Measurements from ENCODE around the gene ZP1. TPM values are rescaled to one million over a fixed set of nuclear protein-coding genes. Genes with fewer than 3 reads are reported as not detected.

The ZP1 gene
- total RNA-seq, 1 experiment from 2014 or later, result not detected

GRCh38 chr11:60862171-60862570, 5.2 kb upstream of the ZP1 start:
- no peak for ATAC-seq
- Mint-ChIP-seq H3K36me3 (no peaks in the 10 kb centered on the region), H3K27me3 (ENCODE audit: low read depth) (no peaks in the 10 kb centered on the region; the same call in 1 of the 2 replicates), H3K4me3 (no peak overlapping the region), H3K4me1 (no peaks in the 10 kb centered on the region), H3K27ac (no peak overlapping the region), H3K9me3 (no peaks in the 10 kb centered on the region)
- ChIA-PET POLR2A (no interaction called here), CTCF (interaction anchor here (2.1 to 2.5 kb wide), 2 partner anchors 24 to 25 kb away, joined by 5 to 9 read pairs; no protein-coding TSS in a partner anchor)
- TF ChIP-seq ZBTB21 (CRISPR knock-in tag; IDR thresholded peaks at IDR 0.05; ENCODE audit: borderline replicate concordance) (no peak), GABPB1 (CRISPR knock-in tag; IDR thresholded peaks at IDR 0.05) (no peak), ESRRA (CRISPR knock-in tag; IDR thresholded peaks at IDR 0.05; ENCODE audit: borderline replicate concordance) (no peak), ZNF219 (CRISPR knock-in tag; IDR thresholded peaks at IDR 0.05; ENCODE audit: borderline replicate concordance) (no peak), FOXP4 (CRISPR knock-in tag; IDR thresholded peaks at IDR 0.05) (no peak), NFYB (CRISPR knock-in tag; conservative IDR thresholded peaks at IDR 0.05; ENCODE audit: low read depth) (no peak), USF2 (CRISPR knock-in tag; IDR thresholded peaks at IDR 0.05) (no peak), NR2C2 (CRISPR knock-in tag; IDR thresholded peaks at IDR 0.05) (no peak), MXD4 (CRISPR knock-in tag; IDR thresholded peaks at IDR 0.05; ENCODE audit: borderline replicate concordance) (no peak), ELF4 (CRISPR knock-in tag; IDR thresholded peaks at IDR 0.05; ENCODE audit: low read depth) (no peak), SMAD3 (CRISPR knock-in tag; IDR thresholded peaks at IDR 0.05; ENCODE audit: borderline replicate concordance) (no peak), ZNF532 (CRISPR knock-in tag; IDR thresholded peaks at IDR 0.05; ENCODE audit: borderline replicate concordance) (no peak)
- DNase-seq (ENCODE audit: low spot score), result no peak

GRCh38 chr11:60863550-60864521, 3.5 kb upstream of the ZP1 start:
- H3K27me3 Mint-ChIP-seq (ENCODE audit: low read depth), result no peaks in the 10 kb centered on the region; the same call in 1 of the 2 replicates
- no peaks in the 10 kb centered on the region for H3K36me3 Mint-ChIP-seq
- ChIA-PET CTCF (interaction anchor here (2.1 to 2.4 kb wide), 2 partner anchors 24 to 26 kb away, joined by 5 to 8 read pairs; no protein-coding TSS in a partner anchor), POLR2A (no interaction called here)
- DNase-seq (ENCODE audit: low spot score) (no peak), ATAC-seq (no peak)
- H3K4me1 Mint-ChIP-seq, result no peaks in the 10 kb centered on the region
- H3K27ac Mint-ChIP-seq, result no peak overlapping the region
- no peaks in the 10 kb centered on the region for H3K9me3 Mint-ChIP-seq
- H3K4me3 Mint-ChIP-seq, result no peak overlapping the region
- TF ChIP-seq TEAD4 (CRISPR knock-in tag; IDR thresholded peaks at IDR 0.05) (no peak), ESRRA (CRISPR knock-in tag; IDR thresholded peaks at IDR 0.05; ENCODE audit: borderline replicate concordance) (no peak), TP53 (CRISPR knock-in tag; IDR thresholded peaks at IDR 0.05) (no peak), CDX4 (CRISPR knock-in tag; IDR thresholded peaks at IDR 0.05; ENCODE audit: borderline replicate concordance) (no peak), ATF2 (CRISPR knock-in tag; IDR thresholded peaks at IDR 0.05; ENCODE audit: borderline replicate concordance, low read depth) (no peak), PRRX2 (CRISPR knock-in tag; IDR thresholded peaks at IDR 0.05) (no peak), ELF4 (CRISPR knock-in tag; IDR thresholded peaks at IDR 0.05; ENCODE audit: low read depth) (no peak), USF2 (CRISPR knock-in tag; IDR thresholded peaks at IDR 0.05) (no peak), ZNF512 (CRISPR knock-in tag; IDR thresholded peaks at IDR 0.05; ENCODE audit: borderline replicate concordance) (no peak)
